Keratinocyte (primary cell): ENCODE data around the gene SUPT6H. TPM values are rescaled to one million over a fixed set of nuclear protein-coding genes. Genes with fewer than 3 reads are reported as not detected.

ENCODE experiments used
- DNase-seq: peaks from one replicate; pipeline ENCODE4 v3.0.0-alpha.2; 2011; ENCODE audit warnings: low read depth, missing footprints, low spot score
- FAIRE-seq: peaks from 2 replicates; lab custom pipeline; 2011; peaks lifted over from hg19 to GRCh38; lab: Jason Lieb, UNC
- H2AFZ ChIP-seq: 2 replicates; pipeline ENCODE4 v1.6.0; 2012; ENCODE audit warnings: low read length, control low read depth, inconsistent platforms; ENCODE audit not compliant: control insufficient read depth
- H3K27ac ChIP-seq: 2 replicates; pipeline ENCODE4 v1.5.1; 2011; ENCODE audit warnings: low read length; ENCODE audit not compliant: control insufficient read depth, insufficient read depth
- H3K27me3 ChIP-seq: 3 replicates; pipeline ENCODE4 v1.6.0; 2011; ENCODE audit warnings: low read length; ENCODE audit not compliant: control insufficient read depth, insufficient read depth; ENCODE audit errors: extremely low read depth
- H3K36me3 ChIP-seq, 2 experiments: 2 replicates in 1 of 2; 3 replicates in 1 of 2; pipeline ENCODE4 v1.5.1; 2011; ENCODE audit warnings: low read length in 2 of 2, mild to moderate bottlenecking in 1 of 2; ENCODE audit not compliant: control insufficient read depth in 2 of 2, insufficient read depth in 2 of 2; ENCODE audit errors: extremely low read depth in 1 of 2
- H3K4me1 ChIP-seq: 3 replicates; pipeline ENCODE4 v1.5.1; 2011; ENCODE audit warnings: low read length; ENCODE audit not compliant: control insufficient read depth, insufficient read depth; ENCODE audit errors: extremely low read depth
- H3K4me2 ChIP-seq: 3 replicates; pipeline ENCODE4 v1.6.0; 2011; ENCODE audit warnings: low read depth, low read length; ENCODE audit not compliant: control insufficient read depth, insufficient read depth; ENCODE audit errors: extremely low read depth
- H3K4me3 ChIP-seq, 3 experiments: fragments of 200-600 bp in 1 of 3; sonication (generic) in 1 of 3; 2 replicates in 2 of 3; 3 replicates in 1 of 3; pipeline ENCODE4 v1.5.1; 2011 to 2016; ENCODE audit warnings: low read length in 3 of 3, mild to moderate bottlenecking in 3 of 3, control low read depth in 2 of 3, inconsistent platforms in 1 of 3, low read depth in 1 of 3, mixed read lengths in 1 of 3, mixed run types in 1 of 3, moderate library complexity in 1 of 3; ENCODE audit not compliant: control insufficient read depth in 2 of 3, insufficient read depth in 2 of 3; ENCODE audit errors: extremely low read depth in 1 of 3
- H3K79me2 ChIP-seq: 2 replicates; pipeline ENCODE4 v1.6.0; 2012; ENCODE audit warnings: low read length; ENCODE audit not compliant: control insufficient read depth, insufficient read depth
- H3K9ac ChIP-seq: 3 replicates; pipeline ENCODE4 v1.6.0; 2011; ENCODE audit warnings: low read length; ENCODE audit not compliant: control insufficient read depth, insufficient read depth; ENCODE audit errors: extremely low read depth
- H3K9me1 ChIP-seq: 3 replicates; pipeline ENCODE4 v1.6.0; 2011; ENCODE audit warnings: low read length; ENCODE audit not compliant: control insufficient read depth, insufficient read depth; ENCODE audit errors: extremely low read depth
- H3K9me3 ChIP-seq: 2 replicates; pipeline ENCODE4 v1.5.1; 2012; ENCODE audit warnings: low read depth, low read length; ENCODE audit not compliant: control insufficient read depth
- H4K20me1 ChIP-seq: 3 replicates; pipeline ENCODE4 v1.6.0; 2011; ENCODE audit warnings: low read length; ENCODE audit not compliant: control insufficient read depth, insufficient read depth; ENCODE audit errors: extremely low read depth
- CTCF ChIP-seq, 3 experiments: IDR thresholded peaks in 1 of 3; conservative IDR thresholded peaks in 1 of 3; optimal IDR thresholded peaks in 1 of 3; 2 replicates in 2 of 3; 3 replicates in 1 of 3; pipeline versions ENCODE3 to v1.5.1; 2011; ENCODE audit warnings: low read length in 3 of 3, mild to moderate bottlenecking in 3 of 3, moderate library complexity in 2 of 3, control low read depth in 1 of 3, inconsistent platforms in 1 of 3; ENCODE audit not compliant: insufficient read depth in 2 of 3; ENCODE audit errors: extremely low read depth in 1 of 3
- EZH2 ChIP-seq: IDR thresholded peaks from one replicate; pipeline ENCODE4 v1.6.1; 2012; ENCODE audit warnings: inconsistent platforms, mild to moderate bottlenecking, low read length, moderate library complexity
- dilution Hi-C: fragments of 300-500 bp; cut with MboI; formaldehyde crosslinking; loops from one replicate; pipeline ENCODE4 v1.7.0; 2020; ENCODE audit warnings: low sequenced_read_pairs; ENCODE audit not compliant: extremely low pct_ligation_motif_present
- polyA plus RNA-seq, 5 experiments: library from polyadenylated mRNA; depleted of rRNA in 3 of 5; stranded (reverse) in 3 of 5; stranded (forward) in 1 of 5; unstranded in 1 of 5; fragments of >200 nt; gene quantifications; 1 replicate in 1 of 5; 2 replicates in 3 of 5; 3 replicates in 1 of 5; pipeline versions ENCODE4 v1.2.1 to v1.2.3, GENCODE V29; 2011 to 2012; ENCODE audit warnings: missing spikeins in 2 of 5, low read depth in 1 of 5, low replicate concordance in 1 of 5

The SUPT6H gene
- polyA plus RNA-seq, 1 donor (not counting 4 experiments of a cell fraction or from before 2014, with no cell fraction given), result 32.1 TPM

- TF ChIP-seq EZH2 (no peak), CTCF (optimal IDR thresholded peaks at IDR 0.05 in 1 of 3, IDR thresholded peaks at IDR 0.05 in 1 of 3, conservative IDR thresholded peaks at IDR 0.05 in 1 of 3; ENCODE audit: extremely low read depth in 1 of 3, insufficient read depth in 2 of 3, low read length in 3 of 3) (no peak)
- no peak overlapping the region for H3K27ac ChIP-seq
- dilution Hi-C loops, result no loop called here
- H3K27me3 ChIP-seq, result no peaks in the 10 kb centered on the region
- H4K20me1 ChIP-seq, result peaks cover 5% of the 10 kb centered on the region
- peaks cover 5% of the 10 kb centered on the region in 2 experiments for H3K36me3 ChIP-seq
- no peak overlapping the region for H3K4me3 ChIP-seq
- peaks cover 2% of the 10 kb centered on the region for H3K9me1 ChIP-seq
- FAIRE-seq (no peak), DNase-seq (no peak)
- H3K9ac ChIP-seq, result no peak overlapping the region
- peaks cover 11% of the 10 kb centered on the region for H3K9me3 ChIP-seq
- H3K4me1 ChIP-seq, result peaks cover 15% of the 10 kb centered on the region
- H3K4me2 ChIP-seq, result no peak overlapping the region
- H2AFZ ChIP-seq, result no peak overlapping the region
- H3K79me2 ChIP-seq, result peaks cover 27% of the 10 kb centered on the region
Observed at GRCh38 chr17:28741358-28742349, 79.6 kb downstream of the SUPT6H start.

DNA sequence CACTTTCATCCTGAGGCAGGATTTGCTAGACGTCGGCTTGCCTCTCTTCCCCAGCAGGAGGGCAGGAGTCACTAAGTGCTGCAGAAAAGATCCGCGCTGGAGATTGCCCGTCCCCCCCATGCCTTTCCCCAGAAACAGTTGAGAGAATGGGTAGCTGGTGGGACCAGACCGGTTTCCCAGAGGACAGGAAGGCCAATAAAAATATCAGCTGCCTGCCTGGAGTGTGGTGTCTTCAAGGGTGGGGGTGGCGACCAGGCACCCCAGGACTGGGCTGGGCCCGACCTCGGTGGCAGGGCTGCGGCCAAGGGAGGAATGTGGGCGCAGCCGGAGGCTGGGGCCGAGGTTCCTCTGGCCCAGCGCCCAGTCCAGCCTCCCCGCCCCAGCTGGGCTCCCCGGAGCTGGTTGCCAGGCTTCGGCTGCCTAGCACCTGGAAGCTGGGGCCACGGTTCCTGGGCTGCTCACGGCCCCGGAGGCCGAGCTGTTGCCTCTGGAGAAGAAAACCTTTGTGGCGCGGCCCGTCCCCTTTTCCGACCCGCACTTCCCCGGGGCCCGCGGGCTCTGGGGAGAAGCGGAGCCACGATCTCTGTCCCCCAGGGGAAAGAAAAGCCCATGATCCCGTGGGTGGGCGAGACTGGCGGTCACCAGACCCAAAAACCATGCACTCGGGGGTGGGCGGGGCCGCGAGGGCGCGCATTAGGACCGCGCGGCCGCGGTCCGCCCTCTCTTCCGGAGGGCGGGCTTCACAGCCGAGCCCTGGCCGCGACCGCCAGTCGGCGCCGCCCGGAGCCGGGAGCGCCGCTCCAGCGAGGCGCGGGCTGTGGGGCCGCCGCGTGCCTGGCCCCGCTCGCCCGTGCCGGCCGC lies 81.5 kb downstream of the SUPT6H start, which contains the start of gene TRAF4:
TSS of gene TRAF4 (plus strand) at position 769 of the 861 bp plus-strand sequence. CDS start 102 bp downstream, outside the sequence.
- Histone ChIP-seq H3K9me3 (peaks cover 11% of the 10 kb centered on the region), H3K27me3 (no peaks in the 10 kb centered on the region), H3K9me1 (peaks cover 7% of the 10 kb centered on the region), H4K20me1 (peaks cover 24% of the 10 kb centered on the region), H3K79me2 (peaks cover 45% of the 10 kb centered on the region), H3K9ac (peak within 1 kb of the TSS; percentile 96), H3K4me1 (peaks cover 33% of the 10 kb centered on the region), H3K36me3 (peaks cover 18 to 23% of the 10 kb centered on the region in 2 experiments), H3K27ac (peak within 1 kb of the TSS; percentile 91), H2AFZ (no peak within 1 kb of the TSS), H3K4me3 (peak within 1 kb of the TSS; percentile 88 to 98 (median 89)), H3K4me2 (peak within 1 kb of the TSS; percentile 96)
- DNase-seq, result no peak
- no peak for FAIRE-seq
- dilution Hi-C loops, result no loop called here
- TF ChIP-seq CTCF (optimal IDR thresholded peaks at IDR 0.05 in 1 of 3, IDR thresholded peaks at IDR 0.05 in 1 of 3, conservative IDR thresholded peaks at IDR 0.05 in 1 of 3; ENCODE audit: extremely low read depth in 1 of 3, insufficient read depth in 2 of 3, low read length in 3 of 3) (peak in 2 of 3 experiments; percentile 3 to 30), EZH2 (no peak)
